Fibroblast of skin of right quadriceps (primary cell): Measurements from ENCODE around the gene LRP10.

Experiments used
- DNase-seq: peaks from one replicate; pipeline ENCODE4 v3.0.0-alpha.2; 2013

Gene LRP10

DNA sequence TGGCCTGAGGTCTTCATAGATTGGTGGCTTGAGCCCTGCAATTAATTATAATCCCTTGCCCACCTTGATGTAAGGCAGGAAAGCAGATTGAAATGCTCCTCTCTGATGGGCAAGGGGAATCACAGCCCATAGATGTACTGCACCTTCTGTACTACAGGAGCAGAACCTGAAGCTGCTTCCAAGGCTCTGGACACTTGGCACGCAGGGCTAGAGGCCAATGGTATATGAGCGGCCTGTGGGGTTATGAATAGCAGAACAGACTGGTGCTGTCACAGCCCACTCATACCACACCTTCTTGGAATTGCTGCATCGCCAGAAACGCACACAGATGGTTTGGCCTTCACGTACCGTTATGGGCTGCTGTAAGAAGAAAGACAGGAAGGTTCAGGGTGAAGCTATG lies 49.2 kb downstream of the LRP10 start:
- DNase-seq, result no peak

DNA sequence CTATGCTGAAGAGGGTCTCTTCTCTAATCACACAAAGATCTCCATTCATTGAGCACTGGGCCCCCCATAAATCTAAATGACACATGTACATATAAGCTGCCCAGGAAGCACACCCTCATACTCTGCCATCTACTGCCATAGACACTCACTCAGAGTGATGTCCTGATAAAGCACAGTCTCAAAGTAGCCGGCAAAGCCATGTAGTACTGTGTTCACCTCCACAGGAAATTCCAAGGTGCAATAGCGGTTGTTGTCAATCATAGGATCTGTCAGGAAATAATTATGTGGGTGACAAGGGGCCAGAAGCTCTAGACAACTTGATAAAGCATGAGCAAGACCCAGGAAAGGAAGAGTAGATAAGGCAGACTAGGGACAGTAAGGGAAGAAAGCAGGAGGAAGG lies 50.8 kb downstream of the LRP10 start:
- DNase-seq, result no peak

DNA sequence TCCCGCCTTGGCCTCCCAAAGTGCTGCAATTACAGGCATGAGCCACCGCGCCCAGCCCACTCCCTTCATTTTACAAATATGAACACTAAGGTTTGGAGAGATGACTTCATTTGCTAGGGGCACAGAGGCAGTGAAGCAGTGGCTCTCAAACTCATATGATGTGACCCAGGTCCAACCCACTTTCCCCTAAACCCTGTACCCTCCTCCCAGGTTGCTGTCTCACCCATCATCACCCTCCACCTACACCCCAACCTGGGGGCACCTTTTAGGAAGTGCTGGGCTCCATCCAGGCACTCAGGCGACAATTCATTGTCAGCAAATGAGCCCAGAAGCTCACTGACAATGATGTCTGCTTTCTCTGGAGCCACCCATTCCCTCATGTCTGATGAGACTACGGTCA lies 52.2 kb downstream of the LRP10 start:
- DNase-seq, result no peak

DNA sequence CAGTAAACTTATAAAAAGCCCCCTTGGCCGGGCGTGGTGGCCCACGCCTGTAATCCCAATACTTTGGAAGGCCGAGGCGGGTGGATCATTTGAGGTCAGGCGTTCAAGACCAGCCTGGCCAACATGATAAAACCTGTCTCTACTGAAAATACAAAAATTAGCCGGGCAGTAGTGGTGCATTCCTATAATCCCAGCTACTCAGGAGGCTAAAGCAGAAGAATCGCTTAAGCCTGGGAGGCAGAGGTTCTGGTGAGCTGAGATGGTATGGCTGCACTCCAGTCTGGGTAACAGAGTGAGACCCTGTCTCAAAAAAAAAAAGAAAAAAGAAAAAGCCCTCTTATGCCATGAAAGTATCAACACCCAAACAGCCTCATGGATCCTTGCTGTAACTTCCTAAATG lies 54.0 kb downstream of the LRP10 start:
- no peak for DNase-seq

DNA sequence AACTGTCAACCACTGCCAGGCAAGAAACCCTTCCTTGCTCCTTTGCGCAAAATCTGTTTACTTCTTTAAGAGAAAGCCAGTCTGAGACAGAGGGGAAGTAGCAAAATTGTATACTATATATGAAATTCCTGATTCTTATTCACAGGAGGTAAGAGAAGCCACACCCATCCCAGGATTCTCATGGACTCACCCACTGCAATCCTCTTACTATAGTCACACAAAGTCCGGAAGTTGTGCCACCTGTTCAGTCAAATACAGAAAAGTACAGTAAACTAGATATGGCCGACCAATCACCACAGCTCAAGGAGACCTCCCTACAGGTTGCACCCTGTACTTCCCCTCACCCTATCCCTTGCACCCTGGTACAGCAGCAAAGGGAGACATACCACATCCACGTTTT lies 54.8 kb downstream of the LRP10 start:
- no peak for DNase-seq

DNA sequence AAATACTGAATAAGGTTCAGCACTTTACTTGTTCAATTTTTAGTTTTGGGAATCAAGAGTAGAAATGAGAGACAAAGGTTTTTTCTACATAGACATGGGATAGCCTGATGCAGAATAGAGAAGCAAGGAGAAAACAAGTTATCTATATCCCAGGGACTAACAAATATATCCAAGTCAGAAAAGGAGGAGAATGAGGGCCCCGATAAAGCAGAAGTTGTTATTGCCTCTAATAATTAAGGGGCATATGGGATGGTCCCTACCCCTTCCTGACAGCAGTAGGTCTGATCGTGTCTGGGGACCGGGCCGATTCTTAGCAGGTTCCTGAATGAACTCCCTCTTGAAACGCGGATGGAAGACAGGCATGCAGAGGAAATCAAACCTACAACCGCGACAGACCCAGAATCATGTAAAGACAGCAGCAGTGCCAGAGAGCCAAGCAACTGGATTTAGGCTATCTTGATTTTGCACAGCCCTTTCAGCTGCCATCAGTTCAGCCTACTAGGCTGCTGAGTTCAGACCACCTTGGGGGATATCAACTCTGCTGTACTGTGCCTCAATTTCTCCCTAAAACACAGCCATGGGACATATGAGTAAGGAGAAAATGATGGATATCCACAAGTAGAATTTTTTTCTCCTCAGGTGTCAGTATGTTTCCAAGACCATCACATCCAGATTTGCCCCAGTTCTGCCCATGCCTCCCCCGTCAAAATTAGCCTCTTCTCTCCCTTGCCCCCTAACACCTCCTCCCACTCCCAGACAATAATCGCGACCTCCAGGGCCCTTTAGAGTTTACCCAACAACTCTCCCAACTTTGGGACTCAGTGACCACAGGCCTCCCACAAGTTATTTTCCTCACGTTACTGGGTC lies 56.9 kb downstream of the LRP10 start:
- DNase-seq, result no peak

DNA sequence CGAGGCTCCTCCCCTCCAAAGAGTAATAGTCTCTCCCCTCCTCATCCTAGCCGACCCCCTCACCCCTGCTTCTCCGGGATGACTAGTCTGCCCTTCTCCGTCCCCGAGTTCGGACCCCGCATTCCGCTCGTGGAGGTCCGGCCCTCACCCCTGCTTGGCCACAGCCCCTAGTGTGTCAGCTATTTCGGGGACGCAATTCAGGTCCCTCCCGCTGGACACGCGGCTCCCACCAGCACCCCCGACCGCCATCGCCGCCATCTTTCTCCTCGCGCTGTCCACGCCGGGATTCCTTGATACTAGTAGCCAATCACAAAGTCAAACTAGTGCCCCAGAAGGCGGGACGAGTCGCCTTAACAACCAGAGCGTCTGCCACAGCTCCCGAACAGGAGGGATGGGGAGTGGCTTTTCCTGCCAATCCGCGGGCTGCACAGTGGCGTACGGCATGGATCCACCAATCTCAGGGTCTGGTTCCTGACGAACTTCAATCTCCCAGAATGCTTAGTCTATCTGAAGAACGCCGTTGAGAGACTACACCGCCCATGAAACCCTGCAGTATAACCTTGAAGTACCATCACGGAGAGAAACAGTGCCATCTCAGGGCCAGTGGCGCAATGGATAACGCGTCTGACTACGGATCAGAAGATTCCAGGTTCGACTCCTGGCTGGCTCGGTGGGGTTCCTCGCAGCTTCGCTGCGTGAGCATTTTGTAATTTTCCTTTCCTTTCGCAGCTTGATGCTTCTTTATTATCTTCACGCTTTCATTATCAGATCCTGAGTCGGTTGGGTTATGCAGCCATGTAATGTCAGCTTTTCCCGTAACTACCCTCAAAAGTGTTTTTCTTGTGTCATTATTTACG lies 57.8 kb downstream of the LRP10 start, which contains the start of gene PRMT5:
TSS of gene PRMT5 (minus strand) at position 273 of the 857 bp plus-strand sequence. CDS start at position 258, 15 bp downstream.
- peak; percentile 100 for DNase-seq

DNA sequence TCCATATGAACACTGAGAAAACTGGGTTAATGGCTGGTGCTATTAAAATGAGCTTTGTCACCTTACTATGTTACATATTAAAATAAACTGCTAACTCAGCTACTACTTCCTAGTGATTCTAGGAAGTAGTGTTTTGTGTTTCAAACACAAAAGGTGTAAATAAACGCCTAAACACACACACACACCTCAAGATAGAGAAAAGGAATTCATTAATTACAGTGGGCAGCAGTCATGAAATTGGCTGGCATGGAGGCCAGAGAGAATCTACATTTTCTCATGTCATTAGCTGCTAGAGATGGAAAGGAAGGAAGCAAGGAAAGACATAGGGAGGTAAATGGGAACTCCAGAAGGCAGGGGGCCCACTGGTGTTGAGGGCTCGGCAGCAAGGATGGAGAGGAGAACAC lies 58.4 kb downstream of the LRP10 start:
- DNase-seq, result no peak
